ENCODE results near the gene MAGT1.
A peak's percentile ranks its signal among the peaks of the same experiment; 100 is the strongest.
"Not testable (repeated sequence)": the region's sequence is repeated elsewhere in the genome, so short reads cannot be mapped to it uniquely, and the experiment has no call there.

MAGT1 gene

DNA sequence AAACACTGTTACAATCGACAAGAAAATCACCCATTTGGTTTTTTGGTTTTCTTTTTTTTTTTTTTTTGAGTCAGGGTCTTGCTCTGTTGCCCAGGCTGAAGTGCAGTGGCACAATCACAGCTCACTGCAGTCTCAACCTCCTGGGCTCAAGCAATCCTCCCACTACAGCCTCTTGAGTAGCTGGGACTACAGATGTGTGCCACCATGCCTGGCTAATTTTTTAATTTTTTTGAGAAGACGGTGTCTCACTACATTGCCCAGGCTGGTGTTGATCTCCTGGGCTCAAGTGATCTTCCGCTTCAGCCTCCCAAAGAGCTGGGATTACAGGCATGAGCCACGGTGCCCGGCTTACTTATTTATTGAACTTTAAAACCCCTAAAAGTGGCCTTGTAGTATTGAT lies 63.7 kb downstream of the MAGT1 start:
- not testable (repeated sequence) for DNase-seq (ENCODE audit: low read depth)

DNA sequence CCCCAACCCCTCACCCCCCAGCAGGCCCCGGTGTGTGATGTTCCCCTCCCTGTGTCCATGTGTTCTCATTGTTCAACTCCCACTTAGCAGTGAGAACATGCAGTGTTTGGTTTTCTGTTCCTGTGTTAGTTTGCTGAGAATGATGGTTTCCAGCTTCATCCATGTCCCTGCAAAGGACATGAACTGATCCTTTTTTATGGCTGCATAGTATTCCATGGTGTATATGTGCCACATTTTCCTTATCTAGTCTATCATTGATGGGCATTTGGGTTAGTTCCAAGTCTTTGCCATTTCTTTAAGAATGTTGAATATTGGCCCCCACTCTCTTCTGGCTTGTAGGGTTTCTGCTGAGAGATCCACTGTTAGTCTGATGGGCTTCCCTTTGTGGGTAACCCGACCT lies 73.2 kb downstream of the MAGT1 start:
- DNase-seq (ENCODE audit: low read depth) = not testable (repeated sequence)

DNA sequence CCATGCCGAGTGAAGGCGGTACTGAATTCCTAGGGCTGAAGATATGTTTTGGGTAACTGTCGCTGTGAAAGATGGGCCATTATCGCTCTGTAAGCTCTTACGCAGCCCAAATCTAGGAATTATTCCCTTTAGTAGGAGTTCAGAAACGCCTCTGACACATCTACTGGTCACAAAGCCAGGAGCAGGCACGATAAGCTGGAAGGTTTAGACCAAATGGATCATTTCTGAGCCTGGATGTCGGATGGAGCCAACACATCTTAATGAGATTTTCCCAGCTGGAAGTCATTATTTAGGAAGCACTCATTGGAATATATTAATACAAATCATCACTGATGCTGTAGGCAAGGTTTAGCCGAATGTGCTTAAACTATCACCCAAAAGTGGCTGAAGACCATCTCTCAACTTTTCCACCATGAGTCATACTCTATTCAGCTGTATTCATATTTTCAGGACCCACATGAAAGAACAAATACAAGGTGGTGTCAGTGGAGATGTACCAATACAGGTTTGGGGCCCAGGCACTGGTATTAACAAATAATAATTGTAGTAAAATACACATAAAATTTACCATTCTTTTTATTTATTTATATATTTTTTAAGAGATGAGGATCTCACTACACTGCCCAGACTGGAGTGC lies 75.0 kb downstream of the MAGT1 start:
- DNase-seq (ENCODE audit: low read depth) = no peak

DNA sequence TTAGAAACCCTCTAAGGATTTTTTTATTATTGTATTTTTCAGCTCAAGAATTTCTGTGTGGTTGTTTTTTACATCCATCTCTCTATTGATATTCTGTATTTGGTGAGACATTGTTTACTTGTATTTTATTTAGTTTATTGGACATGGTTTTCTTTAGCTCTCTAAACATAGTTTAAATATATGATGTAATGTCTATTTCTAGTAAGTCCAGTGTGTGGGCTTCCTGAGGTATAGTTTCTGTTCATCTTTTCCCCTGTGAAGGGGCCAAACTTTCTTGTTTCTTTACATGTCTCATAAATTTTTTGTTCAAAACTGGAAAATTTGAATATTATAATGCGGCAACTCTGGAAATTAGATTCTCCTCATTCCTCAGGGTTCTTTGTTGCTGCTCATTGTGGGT lies 81.0 kb downstream of the MAGT1 start:
- no peak for DNase-seq (ENCODE audit: low read depth)

DNA sequence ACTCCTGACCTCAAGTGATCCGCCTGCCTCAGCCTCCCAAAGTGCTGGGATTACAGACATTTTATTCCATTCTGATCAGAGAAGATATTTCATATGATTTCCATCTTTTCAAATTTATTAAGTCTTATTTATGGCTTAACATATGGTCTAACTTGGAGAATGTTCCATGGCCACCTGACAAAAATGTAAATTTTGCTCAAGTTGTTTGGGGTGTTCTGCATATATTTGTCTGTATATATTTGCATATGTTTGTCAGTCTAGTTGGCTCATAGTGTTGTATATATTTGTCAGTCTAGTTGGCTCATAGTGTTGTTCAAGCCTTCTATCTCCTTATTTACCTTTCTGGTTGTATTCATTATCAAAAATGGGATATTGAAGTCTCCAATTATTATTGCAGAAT lies 93.0 kb downstream of the MAGT1 start:
- no peak for DNase-seq (ENCODE audit: low read depth)

DNA sequence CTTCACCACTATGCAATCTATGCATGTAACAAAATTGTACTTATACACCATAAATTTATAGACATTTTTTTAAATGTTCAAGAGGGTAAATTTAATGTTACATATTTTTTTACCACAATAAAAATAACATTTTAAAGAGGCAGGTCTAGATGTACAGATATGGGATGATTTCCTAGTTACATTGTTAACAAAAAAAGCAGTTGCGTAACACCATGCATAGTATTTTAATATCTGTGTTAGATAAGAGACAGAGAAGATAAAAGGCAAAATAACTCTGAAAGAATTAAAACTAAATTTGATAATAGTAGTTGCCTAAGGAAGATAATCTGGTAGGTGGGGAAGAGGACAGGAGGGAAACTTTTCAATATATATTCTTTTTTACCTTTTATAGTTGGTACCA lies 100.1 kb downstream of the MAGT1 start:
- no peak for DNase-seq (ENCODE audit: low read depth)

DNA sequence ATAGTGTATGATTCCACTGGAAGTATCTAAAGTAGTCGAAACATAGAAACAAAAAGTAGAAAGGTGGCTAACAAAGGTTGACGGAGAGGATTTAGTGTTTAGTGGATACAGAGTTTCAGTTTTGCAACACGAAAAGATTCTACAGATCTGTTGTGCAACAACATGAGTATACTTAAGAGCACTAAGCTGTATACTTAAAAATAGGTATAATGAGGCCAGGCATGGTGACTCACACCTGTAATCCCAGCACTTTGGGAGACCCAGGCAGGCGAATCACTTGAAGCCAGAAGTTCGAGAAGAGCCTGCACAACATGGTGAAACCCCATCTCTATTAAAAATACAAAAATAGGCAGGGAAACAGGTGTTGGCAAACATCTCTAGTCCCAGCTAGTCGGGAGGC lies 101.3 kb downstream of the MAGT1 start:
- DNase-seq (ENCODE audit: low read depth) = no peak

DNA sequence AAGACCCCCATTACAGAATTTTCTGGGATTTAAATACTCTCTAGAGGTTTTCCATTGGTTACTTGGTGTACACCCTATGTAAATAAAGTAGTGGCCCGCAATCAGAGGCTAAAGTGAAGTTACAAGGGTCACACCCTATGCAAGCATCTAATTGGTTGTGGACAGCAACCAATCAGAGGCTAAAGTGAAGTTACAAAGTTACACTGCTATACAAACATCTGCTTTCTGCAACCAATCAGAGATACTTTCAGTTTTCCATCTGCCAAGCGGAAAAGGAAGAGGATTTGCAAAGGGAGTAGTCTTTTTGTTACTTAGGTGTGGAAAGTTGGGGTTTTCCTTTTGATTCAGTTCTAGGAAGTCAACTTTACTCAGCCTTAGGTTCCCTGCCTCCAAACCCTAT lies 107.2 kb downstream of the MAGT1 start:
- no peak for DNase-seq (ENCODE audit: low read depth)

DNA sequence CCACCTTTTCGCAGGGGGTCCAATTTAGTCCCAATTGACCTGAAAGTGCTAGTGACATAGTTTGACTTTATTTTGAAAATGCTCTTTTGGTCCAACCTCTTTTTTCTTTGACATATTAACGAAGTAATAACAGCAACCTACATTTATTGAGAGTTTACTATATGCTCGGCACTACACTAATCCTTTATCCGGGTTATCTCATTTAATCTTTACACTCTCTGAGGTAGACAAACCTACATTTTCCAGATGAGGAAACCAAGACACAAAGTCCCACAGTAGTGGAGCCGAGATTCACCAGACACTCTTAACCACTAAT lies 108.9 kb downstream of the MAGT1 start:
- no peak for DNase-seq (ENCODE audit: low read depth)

DNA sequence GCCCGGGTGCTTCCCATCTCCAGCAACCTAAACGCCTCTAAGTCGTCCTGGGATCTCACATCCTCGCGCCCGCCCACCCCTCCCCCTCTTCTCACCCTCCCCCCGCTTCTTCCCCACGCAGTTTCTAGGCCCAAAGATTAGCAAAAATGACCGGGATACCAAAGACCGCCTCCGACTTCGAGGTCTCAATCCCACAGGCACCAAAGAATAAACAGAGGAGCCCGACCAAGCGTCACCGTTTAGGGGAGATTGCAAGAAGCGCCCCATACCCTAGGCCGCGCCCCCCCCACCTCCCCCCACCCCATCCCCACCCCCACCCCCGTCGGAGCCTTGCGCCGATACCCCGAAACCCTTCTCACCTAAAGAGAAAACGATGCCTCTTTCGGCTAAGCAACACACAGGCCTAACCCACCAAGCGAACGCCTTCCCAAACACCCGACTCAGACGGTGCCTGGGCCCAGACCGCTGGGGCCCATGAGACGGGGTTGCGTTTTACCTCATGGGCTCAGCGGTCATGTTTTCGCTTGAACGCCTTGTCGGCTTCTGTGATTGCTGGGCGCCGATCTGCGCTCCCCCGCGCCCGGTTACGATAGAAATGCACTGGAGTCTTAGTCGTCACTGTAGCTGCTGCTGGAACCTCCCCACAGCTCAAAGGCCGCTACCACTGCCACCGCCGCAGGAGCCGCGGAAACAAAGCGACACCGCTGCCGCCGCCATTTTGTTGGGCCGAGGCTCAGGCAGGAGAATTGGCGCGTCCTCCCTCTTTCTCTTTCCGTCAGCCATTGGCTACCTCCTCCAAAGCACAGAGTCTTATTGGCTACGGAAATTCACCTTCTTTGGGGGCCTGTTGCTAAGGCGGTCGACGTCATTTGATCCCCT lies 109.5 kb downstream of the MAGT1 start, which contains the start of gene ATRX:
ATRX (minus strand) TSS at position 731 of the 879 bp plus-strand sequence; CDS start at position 516, 215 bp downstream.
- peak; percentile 61 for DNase-seq (ENCODE audit: low read depth)

DNA sequence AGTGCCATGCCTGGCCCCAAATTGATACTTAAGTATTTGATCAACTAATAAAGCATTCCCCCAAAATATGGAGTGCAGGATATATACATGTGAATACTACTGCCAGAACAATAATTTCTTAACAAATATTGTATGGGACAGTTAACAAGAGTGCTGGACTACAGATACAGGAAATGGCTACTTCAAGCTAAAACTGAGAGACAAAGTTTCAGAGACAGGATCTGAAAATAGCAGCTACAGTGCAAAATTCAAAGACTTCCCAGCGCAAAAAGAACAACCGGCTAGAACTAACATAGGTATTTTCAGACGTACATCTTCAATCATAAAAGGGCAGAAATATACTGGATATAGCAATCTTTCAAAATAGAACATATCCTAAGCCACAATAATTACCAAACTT lies 115.5 kb downstream of the MAGT1 start:
- no peak for DNase-seq (ENCODE audit: low read depth)

DNA sequence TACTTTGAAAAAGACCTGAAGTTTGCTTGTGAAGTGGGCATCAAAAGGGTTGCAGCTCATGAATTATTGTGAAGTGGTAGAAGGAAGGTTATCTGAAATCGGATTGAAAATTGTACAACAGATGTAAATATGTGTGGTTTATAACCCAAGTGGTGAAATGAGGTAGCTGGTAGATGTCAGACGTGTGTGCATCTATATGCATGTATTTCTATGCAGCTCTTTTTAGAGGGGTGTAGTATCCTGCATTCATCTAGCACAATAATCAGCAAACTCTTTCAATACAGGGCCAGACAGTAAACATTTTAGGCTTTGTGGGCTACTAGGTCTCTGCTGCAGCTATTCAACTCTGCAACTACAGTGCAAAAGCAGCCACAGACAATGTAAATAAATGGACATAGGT lies 118.6 kb downstream of the MAGT1 start:
- no peak for DNase-seq (ENCODE audit: low read depth)
